ENCODE results near the gene TSC22D2.
"Not testable (repeated sequence)": the region's sequence is repeated elsewhere in the genome, so short reads cannot be mapped to it uniquely, and the experiment has no call there.

The TSC22D2 gene

DNA sequence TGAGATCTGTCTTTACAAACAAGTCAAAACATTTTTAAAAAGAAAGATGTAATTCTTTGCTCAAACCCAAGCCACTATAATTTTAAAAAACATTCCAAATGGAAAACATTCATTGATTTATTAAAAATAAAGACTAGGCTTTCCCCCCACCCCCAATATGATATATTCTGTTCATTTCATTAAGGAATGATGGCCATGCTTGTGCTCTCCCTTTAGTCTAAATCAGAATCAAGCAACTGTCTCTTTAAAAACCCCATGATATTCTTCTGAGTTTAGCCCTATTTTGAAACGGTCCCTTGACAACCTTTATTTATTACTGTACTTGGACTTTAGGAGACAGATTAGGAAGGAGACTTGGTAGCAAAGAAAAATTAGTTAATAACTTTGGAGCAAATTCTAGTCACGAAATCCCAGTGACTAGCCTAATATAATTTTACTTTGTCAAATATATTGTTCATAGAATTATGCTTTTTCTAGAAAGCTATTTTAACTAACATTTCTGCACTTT, 38.4 kb downstream of the TSC22D2 start:
- no peak for DNase-seq (ENCODE audit: low read depth in 1 of 2, low spot score in 1 of 2)

DNA sequence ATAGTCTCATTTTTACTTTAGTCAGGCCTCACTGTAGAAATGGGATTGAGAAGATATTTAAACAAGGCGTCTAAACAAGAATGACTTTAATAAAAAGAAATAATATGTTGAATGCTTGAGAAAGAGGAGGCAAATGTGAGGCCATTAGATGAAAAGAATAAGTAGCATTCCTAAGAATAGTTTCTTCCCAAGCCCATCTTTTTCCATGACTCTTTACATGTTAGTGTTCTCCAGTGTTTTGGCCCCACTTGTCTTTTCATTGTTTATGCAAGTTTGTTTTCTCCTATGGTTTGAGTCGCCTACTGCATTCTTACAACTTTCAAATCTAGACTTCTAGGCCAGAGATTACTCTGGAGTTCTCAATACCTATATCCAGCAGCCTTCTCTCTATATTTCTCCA, 39.0 kb downstream of the TSC22D2 start:
- no peak for DNase-seq (ENCODE audit: low read depth in 1 of 2, low spot score in 1 of 2)

DNA sequence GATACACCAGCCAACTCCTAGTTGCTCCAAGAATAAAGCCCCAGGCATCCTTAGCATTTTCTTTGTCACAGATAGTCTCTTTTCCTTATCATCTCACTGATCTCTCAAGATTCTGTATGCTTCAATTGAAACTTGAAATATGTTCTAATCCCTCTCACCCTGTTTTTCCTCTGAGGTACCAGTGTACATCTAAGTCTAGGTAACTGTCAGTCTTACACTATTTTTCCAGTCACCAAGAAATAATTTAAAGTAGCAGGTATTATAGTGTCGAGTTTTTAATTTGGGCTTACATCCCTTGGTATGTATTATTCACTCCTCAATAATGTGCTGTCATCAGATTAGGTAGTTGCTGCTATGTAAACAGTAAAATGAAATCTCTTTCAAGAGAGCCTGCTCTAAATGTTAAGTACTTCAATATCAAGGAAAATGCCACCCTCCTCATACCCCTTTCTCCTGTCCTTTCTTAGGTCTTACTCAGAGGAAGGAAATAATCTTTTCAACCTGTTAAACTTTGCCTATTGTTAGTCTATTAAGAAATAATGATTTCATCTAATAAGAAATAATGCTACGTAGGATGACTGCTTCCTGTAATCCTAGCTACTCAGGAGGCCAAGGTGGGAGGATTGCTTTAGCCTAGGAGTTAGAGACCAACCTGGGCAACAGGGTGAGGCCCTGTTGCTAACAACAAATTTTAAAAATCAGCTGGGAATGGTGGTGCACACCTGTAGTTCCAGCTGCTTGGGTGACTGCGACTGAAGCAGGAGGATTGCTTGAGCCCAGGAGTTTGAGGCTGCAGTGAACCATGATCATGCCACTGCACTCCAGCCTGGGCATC, 39.8 kb downstream of the TSC22D2 start:
- no peak for DNase-seq (ENCODE audit: low read depth in 1 of 2, low spot score in 1 of 2)

DNA sequence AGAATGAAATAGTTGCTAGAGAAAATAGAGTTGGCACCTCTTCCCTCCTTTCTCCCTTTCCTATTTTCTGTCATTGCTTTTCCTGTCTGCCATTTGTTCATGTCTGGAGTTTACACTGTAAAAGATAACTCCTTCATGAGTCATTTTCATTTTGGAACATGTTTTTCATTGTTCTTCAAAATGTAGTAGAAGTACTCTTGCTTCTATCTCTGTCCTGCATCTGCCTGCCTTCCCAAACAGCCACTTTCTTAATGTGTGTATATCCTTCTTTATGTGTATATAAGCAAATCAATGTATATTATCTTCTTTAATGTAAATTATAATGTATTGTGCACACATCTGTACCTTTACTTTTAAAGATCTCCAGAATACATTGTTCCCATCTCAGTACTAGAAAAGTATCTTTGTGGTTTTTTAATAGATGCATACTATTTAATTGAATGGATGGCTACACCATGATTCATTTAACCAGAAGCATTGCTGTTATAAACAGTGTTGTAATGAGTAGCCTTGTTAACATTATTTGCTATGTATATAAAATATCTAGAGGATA, 41.1 kb downstream of the TSC22D2 start:
- no peak for DNase-seq (ENCODE audit: low read depth in 1 of 2, low spot score in 1 of 2)

DNA sequence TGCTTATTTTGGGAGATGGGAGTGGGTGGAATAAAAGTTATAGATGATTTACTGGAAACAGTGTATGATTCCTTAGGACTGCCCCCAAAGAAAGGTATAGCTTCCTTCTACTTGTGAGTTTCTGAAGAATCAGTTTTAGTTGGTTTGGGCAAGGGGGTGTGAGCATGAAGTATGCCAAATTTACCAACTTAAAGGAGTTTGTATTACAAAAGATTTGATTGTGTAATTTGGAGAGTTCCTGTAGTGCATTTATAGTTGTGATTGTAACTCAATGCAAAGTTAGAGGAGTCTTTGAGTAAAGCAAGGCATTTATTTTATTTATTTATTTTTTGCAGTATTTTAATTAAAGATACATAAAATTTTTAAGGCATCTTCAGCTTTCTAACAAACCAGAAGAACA, 42.8 kb downstream of the TSC22D2 start:
- no peak for DNase-seq (ENCODE audit: low read depth in 1 of 2, low spot score in 1 of 2)

DNA sequence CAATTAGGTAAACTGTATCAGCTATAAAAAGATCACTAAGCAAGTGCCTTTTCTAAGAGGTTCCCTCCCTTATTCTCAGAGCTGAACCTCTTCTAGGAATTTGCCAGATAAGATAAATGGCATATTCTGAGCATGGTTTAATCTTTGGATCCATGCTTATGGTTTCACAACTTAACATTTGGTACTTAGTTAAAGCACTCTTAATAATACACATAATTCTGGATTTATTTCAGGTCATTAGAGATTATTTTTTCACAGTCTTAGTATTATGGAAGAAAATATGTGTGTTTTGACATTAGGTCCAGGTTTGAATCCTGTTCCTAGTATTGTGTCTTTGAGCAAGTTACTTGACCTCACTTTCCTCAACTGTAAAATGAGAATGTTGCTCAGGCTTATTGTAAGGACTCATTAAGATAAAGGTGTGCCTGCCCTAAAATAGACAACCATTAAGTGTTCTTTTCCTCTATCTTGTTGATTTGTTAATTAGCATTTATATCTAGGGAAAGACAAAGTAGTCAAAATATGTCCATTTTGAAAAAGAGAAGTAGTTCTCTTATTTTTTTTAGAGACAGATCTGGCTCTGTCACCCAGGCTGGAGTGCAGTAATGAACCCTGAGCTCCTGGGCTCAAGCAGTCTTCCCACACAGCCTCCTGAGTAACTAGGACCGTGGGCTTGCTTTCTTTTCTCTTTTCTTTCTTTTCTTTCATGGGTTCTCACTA, 43.4 kb downstream of the TSC22D2 start:
- no peak for DNase-seq (ENCODE audit: low read depth in 1 of 2, low spot score in 1 of 2)

DNA sequence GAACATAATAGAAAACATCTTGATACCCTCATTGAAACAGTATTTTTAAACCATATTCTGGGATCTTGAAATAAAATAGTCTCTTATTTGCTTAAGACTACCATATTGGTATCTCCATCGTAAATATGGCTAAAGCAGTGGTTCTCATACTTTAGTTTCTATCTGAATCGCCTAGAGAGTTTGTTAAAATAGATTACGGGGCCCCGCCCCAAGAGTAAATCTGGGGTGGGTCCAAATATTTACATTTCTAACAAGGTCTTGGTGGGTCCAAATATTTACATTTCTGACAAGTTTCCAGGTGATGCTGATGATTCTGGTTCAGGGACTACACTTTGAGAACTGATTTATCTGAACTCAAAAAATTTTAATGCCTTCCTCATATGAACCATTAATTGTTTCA, 45.3 kb downstream of the TSC22D2 start:
- DNase-seq (ENCODE audit: low read depth in 1 of 2, low spot score in 1 of 2): no peak

DNA sequence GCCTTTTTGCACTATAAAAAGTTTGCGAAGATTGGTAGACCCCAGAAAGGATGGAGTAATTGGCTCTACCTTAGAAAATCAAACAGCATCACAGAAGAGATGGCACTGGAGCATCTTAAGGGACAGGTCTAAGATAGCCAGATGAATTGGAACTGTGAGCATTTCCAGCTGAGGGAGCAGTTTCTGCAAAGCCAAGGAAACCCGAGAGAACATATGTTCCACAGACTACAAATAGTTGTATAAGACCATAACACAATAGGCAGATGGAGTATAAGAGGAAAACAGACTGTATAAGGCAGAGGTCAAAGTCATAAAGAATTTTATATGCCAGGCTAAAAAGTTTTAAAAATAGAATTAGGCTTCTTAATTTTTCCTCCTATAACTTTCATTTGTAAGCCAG, 46.0 kb downstream of the TSC22D2 start:
- no peak for DNase-seq (ENCODE audit: low read depth in 1 of 2, low spot score in 1 of 2)

DNA sequence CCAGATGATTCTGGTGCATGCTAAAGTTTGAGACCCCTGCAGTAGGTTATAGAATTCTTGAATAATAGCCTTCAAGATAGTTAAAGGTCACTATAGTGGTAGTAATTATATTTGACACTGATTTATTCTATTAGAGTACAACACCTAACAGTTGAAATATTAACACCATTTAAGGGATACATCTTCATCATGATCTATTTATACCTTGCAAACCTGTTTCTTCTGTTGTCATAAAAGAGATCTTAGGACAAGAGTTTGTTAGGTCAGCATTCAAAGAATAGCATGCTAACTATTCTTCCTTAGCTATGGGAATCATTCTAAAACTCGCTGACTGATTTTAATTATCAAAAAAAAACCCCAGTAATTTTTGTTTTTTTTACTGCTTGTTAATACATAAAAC, 46.5 kb downstream of the TSC22D2 start:
- no peak for DNase-seq (ENCODE audit: low read depth in 1 of 2, low spot score in 1 of 2)

DNA sequence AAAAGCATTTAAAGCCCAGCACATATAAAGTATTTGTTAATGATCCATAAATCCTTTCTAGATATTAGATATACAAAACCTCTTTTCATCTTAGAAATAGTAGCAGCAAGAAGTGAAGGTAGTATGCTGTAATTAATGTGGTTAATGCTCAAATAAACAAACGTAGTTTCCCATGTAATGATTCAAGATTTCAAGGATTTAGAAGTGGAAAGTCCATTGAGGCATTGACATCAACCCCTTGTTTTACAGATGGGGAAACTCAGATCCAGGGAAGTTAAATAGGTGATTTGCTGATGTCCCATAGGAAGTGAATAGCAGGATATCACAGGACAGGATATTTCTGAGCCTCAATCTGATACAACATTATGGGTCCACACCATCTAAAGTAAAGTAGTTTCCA, 47.2 kb downstream of the TSC22D2 start:
- no peak for DNase-seq (ENCODE audit: low read depth in 1 of 2, low spot score in 1 of 2)

DNA sequence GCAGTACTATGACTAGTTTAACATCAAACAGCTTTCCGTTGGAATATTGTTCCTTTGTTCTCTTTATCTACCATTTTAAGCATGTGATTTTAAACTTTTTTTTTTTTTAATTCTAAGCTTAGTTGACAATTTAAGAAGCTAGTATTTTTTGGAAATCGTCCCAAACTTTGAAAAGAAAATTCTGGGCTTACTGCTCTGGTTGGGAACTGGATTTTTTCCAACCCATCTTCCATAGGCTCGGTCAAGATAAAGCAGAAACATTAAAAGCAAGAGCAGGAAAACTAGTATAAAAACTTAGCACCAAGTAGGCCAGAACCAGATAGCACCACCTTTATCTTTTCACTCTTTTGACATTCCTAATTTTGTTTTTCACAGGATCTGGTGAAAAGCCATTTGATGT, 49.9 kb downstream of the TSC22D2 start:
- DNase-seq (ENCODE audit: low read depth in 1 of 2, low spot score in 1 of 2): no peak

DNA sequence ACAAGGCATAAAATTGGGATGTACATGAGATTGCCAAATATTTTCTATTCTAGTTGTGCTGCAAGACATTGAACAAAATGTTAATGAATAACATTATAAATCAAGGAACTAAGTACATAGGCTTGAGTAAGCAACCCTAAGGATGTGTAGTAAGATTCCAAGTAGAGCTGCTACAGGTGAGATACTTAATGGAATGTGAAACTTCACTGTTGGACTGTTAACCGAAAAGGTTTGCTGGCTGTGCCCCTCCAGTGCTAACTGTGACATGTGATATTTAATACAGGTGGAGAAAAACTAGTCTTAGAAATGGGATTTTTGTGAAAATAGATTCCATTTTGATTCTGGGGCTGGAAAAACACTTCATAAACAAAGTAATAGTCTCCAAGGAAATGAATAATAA, 52.4 kb downstream of the TSC22D2 start:
- no peak for DNase-seq (ENCODE audit: low read depth in 1 of 2, low spot score in 1 of 2)

DNA sequence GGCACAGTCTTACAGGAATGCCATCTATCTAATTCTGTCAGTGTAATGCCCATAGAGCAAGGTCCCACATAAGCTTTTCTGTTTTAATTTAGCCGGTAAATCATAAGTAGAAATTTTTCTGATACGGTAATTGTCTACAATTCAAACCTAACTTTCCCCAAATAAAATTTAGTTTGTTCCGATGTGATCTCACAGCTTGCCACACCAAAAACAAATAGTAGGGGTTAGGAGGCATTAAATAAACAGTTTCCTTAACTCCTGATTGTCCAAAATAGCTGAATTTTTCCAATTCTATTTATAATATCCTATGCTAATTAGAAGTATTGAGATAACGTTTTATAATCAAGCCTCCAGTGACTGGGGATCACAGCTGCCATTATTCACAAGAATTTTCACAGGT, 53.3 kb downstream of the TSC22D2 start:
- DNase-seq (ENCODE audit: low read depth in 1 of 2, low spot score in 1 of 2): no peak

DNA sequence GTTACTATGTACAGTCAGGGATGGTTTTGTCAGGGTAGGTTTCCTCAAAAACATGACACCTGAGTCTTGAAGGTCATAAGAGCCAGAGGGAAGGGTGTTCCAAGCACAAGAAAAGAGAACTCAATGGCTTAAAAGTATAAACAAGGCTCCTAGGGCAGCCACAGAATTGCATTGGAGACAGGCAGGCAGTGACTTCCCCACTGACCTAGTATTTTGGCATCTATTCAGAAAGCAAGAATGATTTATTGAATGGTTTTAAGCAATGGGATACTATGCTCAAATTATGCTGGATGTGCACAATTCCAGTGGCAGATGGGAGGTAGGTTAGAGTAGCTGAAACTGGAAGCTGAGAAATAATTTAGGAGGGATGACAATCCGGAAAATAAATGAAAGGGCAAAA, 54.0 kb downstream of the TSC22D2 start:
- DNase-seq (ENCODE audit: low read depth in 1 of 2, low spot score in 1 of 2): no peak

DNA sequence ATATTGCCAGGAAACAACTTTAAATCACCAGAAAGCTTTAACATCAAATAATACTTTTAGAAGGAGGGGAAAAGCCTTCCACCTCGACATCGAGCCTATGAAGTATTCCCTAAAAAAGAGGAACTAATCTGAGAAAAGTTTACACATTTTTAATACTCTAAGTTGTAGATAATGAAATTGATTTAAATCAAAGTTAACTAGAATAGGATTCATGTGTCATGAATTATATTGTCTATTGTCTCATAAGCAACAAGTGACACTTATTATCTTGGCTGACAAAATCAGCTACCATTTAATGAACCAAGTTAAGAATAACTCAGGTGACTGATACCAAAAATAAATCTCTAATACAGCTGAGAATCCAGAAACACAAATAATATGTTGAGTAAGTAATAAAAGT, 56.6 kb downstream of the TSC22D2 start:
- DNase-seq (ENCODE audit: low read depth in 1 of 2, low spot score in 1 of 2): no peak

DNA sequence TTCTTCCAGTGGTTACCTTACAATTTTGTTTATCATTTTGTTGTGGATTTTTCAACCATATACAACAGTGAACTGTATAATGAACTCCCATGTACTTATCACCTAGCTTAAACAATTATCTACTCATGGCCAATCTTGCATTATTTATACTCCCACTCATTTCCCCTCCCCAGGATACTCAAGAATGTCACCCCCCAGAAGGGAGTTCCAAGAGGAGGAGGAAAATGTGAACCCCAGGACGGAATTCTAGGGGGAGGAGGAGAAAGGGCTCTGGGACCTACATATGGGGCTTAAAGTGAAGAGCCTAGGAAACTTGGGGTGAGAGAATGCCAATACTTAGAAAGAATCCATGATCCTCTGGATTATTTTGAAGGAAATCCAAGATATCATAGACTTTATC, 59.3 kb downstream of the TSC22D2 start:
- no peak for DNase-seq (ENCODE audit: low read depth in 1 of 2, low spot score in 1 of 2)

DNA sequence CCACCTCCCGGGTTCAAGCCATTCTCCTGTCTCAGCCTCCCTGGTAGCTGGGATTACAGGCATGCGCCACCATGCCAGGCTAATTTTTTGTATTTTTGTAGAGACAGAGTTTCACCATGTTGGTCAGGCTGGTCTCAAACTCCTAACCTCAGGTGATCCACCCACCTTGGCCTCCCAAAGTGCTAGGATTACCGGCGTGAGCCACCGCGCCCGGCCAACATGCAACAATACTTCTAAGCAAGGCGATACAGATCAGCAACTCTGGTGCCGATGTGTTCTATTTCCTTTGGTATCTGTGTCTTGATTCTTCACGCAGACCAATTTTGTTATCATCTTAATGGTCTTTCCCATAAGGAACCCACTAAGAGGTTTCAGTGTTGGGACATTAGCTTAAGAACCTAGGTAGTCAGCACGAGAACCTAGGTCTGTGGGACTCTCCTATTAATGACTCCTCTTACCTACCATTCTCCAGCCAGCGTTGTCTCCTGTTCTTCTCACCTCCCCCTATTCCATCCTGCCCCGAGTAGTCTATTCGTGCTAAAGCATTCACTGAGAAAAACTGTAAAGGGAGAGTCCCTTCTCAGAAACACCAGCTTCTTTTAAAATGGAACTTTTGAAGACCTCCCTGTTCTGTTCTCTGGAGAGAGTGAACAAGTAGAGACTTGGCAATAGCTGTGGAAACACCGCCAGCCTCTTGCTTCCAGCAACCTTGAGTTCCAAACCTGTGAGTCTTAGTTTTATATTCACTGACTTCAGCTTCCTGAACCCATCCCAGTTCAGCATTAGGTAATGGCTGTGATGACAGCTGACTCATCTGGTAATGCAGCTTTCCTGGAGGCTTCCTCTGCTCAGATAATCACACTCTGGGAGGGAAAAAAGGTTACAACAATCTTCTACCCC, 61.2 kb downstream of the TSC22D2 start:
- no peak for DNase-seq (ENCODE audit: low read depth in 1 of 2, low spot score in 1 of 2)

DNA sequence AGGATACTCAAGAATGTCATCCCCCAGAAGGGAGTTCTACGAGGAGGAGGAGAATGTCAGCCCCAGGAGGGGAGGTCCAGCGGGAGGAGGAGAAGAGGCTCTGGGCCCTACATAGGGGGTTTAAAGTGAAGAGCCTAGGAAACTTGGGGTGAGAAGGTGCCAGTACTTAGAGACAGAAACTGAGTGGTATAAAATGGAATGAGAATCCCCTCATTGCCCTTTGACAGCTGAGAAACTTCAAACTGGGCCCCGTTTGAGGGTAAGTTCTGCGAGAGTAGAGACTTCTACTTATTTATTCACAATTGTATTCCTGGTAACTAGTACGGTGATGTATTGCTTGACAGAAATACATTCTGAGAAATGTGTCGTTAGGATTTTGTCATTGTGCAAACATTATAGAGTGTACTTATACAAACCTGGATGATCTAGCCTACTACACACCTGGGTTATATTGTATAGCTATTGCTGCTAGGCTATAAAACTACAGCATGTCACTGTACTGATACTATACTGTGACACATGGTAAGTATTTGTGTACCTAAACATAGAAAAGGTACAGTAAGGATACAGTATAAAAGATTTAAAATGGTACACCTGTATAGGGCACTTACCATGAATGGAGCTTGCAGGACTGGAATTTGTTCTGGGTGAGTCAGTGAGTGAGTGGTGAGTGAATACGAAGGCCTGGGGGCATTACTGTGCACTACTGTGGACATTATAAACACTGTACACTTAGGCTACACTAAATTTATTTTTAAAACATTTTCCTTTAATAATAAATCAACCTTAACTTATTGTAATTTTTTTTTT, 62.0 kb downstream of the TSC22D2 start:
- DNase-seq (ENCODE audit: low read depth in 1 of 2, low spot score in 1 of 2): no peak

DNA sequence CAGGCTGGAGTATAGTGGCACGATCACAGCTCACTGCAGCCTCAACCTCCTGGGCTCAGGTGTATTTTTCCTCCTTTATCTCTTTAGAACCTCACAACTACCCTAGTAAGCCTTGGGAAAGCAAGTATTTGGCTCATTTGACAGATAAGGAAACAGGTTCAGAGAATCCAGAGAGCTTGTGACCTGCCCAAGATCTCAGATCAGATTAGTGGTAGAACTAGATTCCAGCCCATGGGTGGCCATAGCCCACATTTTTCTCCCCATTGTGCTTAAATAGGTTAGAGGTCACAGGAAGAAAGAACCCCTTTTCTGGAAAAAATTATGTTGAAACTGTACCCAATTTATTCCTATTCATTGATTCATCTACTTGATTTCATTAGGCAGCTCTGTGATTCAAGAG, 64.3 kb downstream of the TSC22D2 start:
- DNase-seq (ENCODE audit: low read depth in 1 of 2, low spot score in 1 of 2): no peak

DNA sequence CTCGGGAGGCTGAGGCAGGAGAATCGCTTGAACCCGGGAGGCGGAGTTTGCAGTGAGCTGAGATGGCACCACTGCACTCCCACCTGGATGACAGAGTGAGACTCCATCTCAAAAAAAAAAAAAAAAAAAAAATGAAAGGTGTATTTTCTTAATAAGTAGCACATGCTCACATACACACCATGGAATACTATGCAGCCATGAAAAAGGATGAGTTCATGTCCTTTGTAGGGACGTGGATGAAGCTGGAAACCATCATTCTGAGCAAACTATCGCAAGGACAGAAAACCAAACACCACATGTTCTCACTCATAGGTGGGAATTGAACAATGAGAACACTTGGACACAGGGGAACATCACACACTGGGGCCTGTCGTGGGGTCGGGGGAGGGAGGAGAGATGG, 65.1 kb downstream of the TSC22D2 start:
- DNase-seq (ENCODE audit: low read depth in 1 of 2, low spot score in 1 of 2): not testable (repeated sequence)

Data from stimulated activated CD4-positive, alpha-beta T cell treated with anti-CD3 and anti-CD28 coated beads, Interleukin-15, amount 100 ng/mL, for 1 hour (primary cell).